PFSK-1 (cell line): ENCODE results near the gene SLCO3A1.

Experiments used
- POLR2AphosphoS5 ChIP-seq: IDR thresholded peaks from 2 replicates; pipeline ENCODE4 v1.6.1; 2012; ENCODE audit warnings: low read depth, mild to moderate bottlenecking, control low read depth, low read length, moderate library complexity
- SIN3A ChIP-seq: IDR thresholded peaks from 2 replicates; pipeline ENCODE4 v1.6.1; 2012; ENCODE audit warnings: mild to moderate bottlenecking, low read length, moderate library complexity, borderline replicate concordance; ENCODE audit not compliant: insufficient read depth

GRCh38 chr15:92000709-92001108, 147.2 kb downstream of the SLCO3A1 start:
- TF ChIP-seq SIN3A (no peak), POLR2AphosphoS5 (no peak)
